ENCODE results near the gene BMPR1B. TPM values are rescaled to one million over a fixed set of nuclear protein-coding genes. Genes with fewer than 3 reads are reported as not detected.

The BMPR1B gene
- total and polyA plus RNA-seq, 2 donors (not counting 1 experiment from before 2014, with no cell fraction given): not detected

- TF ChIP-seq EZH2 (IDR thresholded peaks at IDR 0.05; ENCODE audit: borderline replicate concordance, insufficient read depth, low read depth, low read length, poor library complexity, severe bottlenecking): no peak
- TF ChIP-seq, protein P1, sequence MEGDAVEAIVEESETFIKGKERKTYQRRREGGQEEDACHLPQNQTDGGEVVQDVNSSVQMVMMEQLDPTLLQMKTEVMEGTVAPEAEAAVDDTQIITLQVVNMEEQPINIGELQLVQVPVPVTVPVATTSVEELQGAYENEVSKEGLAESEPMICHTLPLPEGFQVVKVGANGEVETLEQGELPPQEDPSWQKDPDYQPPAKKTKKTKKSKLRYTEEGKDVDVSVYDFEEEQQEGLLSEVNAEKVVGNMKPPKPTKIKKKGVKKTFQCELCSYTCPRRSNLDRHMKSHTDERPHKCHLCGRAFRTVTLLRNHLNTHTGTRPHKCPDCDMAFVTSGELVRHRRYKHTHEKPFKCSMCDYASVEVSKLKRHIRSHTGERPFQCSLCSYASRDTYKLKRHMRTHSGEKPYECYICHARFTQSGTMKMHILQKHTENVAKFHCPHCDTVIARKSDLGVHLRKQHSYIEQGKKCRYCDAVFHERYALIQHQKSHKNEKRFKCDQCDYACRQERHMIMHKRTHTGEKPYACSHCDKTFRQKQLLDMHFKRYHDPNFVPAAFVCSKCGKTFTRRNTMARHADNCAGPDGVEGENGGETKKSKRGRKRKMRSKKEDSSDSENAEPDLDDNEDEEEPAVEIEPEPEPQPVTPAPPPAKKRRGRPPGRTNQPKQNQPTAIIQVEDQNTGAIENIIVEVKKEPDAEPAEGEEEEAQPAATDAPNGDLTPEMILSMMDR (IDR thresholded peaks at IDR 0.05): no peak
Measured at GRCh38 chr4:94954251-94954650, 196.5 kb downstream of the BMPR1B start.

DNA sequence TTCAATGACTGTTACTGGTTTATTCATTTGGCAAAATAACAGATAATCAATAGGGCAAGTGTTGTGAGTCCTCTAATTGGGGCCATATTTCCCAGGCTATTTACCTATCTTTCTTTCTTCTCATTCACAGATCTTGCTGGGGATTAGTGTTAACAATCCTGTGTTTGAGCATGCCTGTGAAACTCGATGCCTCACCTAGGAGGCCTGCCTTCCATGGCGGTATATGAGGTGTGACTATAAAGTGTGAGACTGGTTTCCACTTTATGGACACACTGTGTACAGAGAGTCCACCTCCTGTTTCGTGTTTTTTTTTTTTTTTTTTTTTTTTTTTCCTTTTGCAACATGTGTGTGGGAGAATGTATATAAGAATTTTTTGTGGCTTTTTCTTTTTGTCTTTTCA lies 199.3 kb downstream of the BMPR1B start:
- Histone ChIP-seq H3K4me2 (replicated peaks; ENCODE audit: low read depth, low read length, poor library complexity, severe bottlenecking) (no peak overlapping the region), H3K27ac (ENCODE audit: low read length in 2 of 2) (no peak overlapping the region), H3K4me1 (ENCODE audit: control insufficient read depth in 2 of 2, insufficient read depth in 2 of 2, low read length in 2 of 2) (no peaks in the 10 kb centered on the region), H3K9ac (ENCODE audit: low read length) (no peak overlapping the region), H3K79me2 (ENCODE audit: control insufficient read depth, insufficient read depth, low read length) (no peaks in the 10 kb centered on the region), H3K36me3 (replicated peaks in 1 of 2; ENCODE audit: control extremely low read depth in 1 of 2, control insufficient read depth in 1 of 2, extremely low read depth in 1 of 2, insufficient read depth in 2 of 2, low read length in 1 of 2) (no peaks in the 10 kb centered on the region), H3K4me3 (ENCODE audit: control extremely low read depth in 1 of 5, extremely low read depth in 1 of 5, insufficient read depth in 1 of 5, low read depth in 2 of 5, low read length in 4 of 5) (no peak overlapping the region), H3K27me3 (replicated peaks in 1 of 4; ENCODE audit: control extremely low read depth in 1 of 4, control insufficient read depth in 3 of 4, insufficient read depth in 4 of 4, low read length in 3 of 4) (no peaks in the 10 kb centered on the region), H3K9me3 (ENCODE audit: control extremely low read depth in 1 of 3, control insufficient read depth in 2 of 3, insufficient read depth in 1 of 3, low read length in 2 of 3) (no peaks in the 10 kb centered on the region), H2AFZ (ENCODE audit: insufficient read depth, low read depth, low read length, poor library complexity, severe bottlenecking) (no peak overlapping the region), H4K20me1 (ENCODE audit: control insufficient read depth, insufficient read depth, low read length, poor library complexity, severe bottlenecking) (no peaks in the 10 kb centered on the region)
- ChIA-PET CTCF (no interaction called here), POLR2A (no interaction called here)
- DNase-seq: no peak
- ATAC-seq (ENCODE audit: low read depth): no peak
- Mint-ChIP-seq H3K9me3 (ENCODE audit: insufficient read depth) (peaks cover 5% of the 10 kb centered on the region), H3K27me3 (no peaks in the 10 kb centered on the region), H3K4me3 (no peak overlapping the region), H3K4me1 (no peaks in the 10 kb centered on the region), H3K27ac (no peak overlapping the region)
- TF ChIP-seq EZH2 (IDR thresholded peaks at IDR 0.05; ENCODE audit: borderline replicate concordance, insufficient read depth, low read depth, low read length, poor library complexity, severe bottlenecking): no peak
- intact Hi-C loops (cut with micrococcal nuclease): no loop called here
- 90% methylated on average over 2 of the region's 3 CpGs for WGBS (ENCODE audit: insufficient coverage)

More at GRCh38 chr4:94954251-94954650, 196.5 kb downstream of the BMPR1B start:
- Histone ChIP-seq H3K9ac (ENCODE audit: low read length) (no peak overlapping the region), H3K36me3 (replicated peaks in 1 of 2; ENCODE audit: control extremely low read depth in 1 of 2, control insufficient read depth in 1 of 2, extremely low read depth in 1 of 2, insufficient read depth in 2 of 2, low read length in 1 of 2) (no peaks in the 10 kb centered on the region), H3K79me2 (ENCODE audit: control insufficient read depth, insufficient read depth, low read length) (no peaks in the 10 kb centered on the region), H3K4me1 (ENCODE audit: control insufficient read depth in 2 of 2, insufficient read depth in 2 of 2, low read length in 2 of 2) (no peaks in the 10 kb centered on the region), H2AFZ (ENCODE audit: insufficient read depth, low read depth, low read length, poor library complexity, severe bottlenecking) (no peak overlapping the region), H3K27ac (ENCODE audit: low read length in 2 of 2) (no peak overlapping the region), H4K20me1 (ENCODE audit: control insufficient read depth, insufficient read depth, low read length, poor library complexity, severe bottlenecking) (no peaks in the 10 kb centered on the region), H3K4me2 (replicated peaks; ENCODE audit: low read depth, low read length, poor library complexity, severe bottlenecking) (no peak overlapping the region), H3K27me3 (replicated peaks in 1 of 4; ENCODE audit: control extremely low read depth in 1 of 4, control insufficient read depth in 3 of 4, insufficient read depth in 4 of 4, low read length in 3 of 4) (no peaks in the 10 kb centered on the region), H3K4me3 (ENCODE audit: control extremely low read depth in 1 of 5, extremely low read depth in 1 of 5, insufficient read depth in 1 of 5, low read depth in 2 of 5, low read length in 4 of 5) (no peak overlapping the region), H3K9me3 (ENCODE audit: control extremely low read depth in 1 of 3, control insufficient read depth in 2 of 3, insufficient read depth in 1 of 3, low read length in 2 of 3) (no peaks in the 10 kb centered on the region)
- Mint-ChIP-seq H3K4me1 (no peaks in the 10 kb centered on the region), H3K4me3 (no peak overlapping the region), H3K9me3 (ENCODE audit: insufficient read depth) (peaks cover 9% of the 10 kb centered on the region), H3K27ac (no peak overlapping the region), H3K27me3 (no peaks in the 10 kb centered on the region)
- CTCF ChIA-PET: no interaction called here
- ATAC-seq (ENCODE audit: low read depth): no peak
- WGBS (ENCODE audit: insufficient coverage): no CpG with 5 or more reads among the region's 2 CpGs
- DNase-seq: no peak
- POLR2A ChIA-PET: no interaction called here
- intact Hi-C loops (cut with micrococcal nuclease): no loop called here
